ENCODE results near the gene PRADC1.
A peak's percentile ranks its signal among the peaks of the same experiment; 100 is the strongest.

Gene PRADC1

DNA sequence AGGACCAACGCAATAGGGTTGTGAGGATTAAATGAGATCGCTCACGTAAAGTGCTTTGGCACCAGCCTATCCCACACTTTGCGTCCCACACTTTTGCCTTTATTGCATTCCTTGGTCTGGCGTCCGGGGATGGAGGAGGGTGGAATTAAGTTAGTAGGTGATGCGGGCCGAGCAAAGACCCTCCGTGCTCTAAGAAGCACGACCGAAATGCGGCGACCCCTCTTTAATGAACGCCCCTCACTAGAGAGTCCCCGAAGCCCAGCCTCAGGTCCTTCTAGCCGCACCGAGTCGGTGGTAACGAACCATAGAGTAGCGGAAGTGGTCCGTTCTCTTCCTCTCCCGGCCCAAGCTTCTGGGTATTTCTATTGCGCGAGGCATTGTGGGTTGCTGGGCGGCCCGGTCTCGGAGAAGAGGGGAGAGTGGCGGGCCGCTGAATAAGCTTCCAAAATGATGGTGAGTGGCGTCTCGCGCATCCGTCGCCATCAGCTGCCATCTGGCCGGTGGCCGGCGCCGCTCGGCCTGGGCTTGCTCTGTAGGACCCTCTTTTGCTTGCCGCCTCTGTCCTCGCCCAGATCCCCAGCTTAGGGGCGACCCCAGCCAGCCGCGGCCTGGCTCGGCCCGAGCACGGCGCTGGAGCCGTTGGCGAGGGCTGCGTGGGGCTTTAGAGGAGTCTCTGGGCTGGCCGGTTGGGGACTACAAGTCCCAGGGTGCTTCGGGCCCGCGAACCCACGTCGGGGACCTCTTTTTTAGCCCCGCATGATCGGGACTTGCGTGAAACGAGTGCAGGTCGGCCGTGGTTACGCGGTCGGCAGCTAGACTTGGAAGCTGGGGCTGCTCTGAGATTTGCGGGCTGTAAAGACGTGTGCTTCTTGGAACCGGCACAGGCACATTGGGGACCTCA lies 1.1 kb upstream of the PRADC1 start, which contains the start of gene CCT7:
Gene CCT7, plus strand, starts transcription at position 377 of the 901 bp plus-strand sequence. Its CDS starts 71 bp downstream, at position 448.
- DNase-seq, result peak; percentile 98

DNA sequence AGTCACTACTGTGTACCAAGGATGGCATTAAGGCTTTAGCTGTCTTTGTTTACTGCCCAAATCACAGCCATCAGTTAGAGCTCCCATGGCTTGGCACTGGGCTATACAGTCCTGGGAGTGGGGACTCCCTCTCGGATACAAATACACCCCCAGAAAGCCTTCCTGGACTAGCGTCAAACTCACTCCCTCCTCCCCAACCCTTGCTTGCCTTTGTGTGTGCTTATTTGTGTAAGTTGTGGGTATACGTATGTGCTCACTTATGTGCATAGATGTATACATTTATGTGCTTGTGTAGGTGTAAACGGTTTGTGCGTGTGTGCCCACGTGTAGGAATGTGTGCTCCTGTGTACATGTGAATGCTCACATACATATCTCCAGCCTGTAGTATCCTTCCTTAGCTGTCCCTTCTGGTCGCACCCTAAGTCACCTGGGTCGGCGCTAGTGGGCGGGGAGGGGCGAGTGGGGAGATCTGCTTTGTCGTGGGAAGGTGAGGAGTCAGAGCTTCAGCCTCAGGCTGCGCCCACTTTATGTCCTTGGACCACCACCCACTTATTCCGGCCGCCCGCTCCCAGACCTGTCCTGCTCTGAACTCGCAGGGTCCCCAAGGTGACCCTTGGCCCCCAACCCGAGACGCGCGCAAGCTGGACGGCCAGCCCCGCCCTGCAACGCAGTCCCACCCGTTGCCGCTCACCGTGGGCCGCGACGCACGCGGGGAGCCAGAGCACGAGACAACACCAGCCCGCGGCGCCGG lies 461 bp downstream of the PRADC1 start:
- DNase-seq, result peak; percentile 58

DNA sequence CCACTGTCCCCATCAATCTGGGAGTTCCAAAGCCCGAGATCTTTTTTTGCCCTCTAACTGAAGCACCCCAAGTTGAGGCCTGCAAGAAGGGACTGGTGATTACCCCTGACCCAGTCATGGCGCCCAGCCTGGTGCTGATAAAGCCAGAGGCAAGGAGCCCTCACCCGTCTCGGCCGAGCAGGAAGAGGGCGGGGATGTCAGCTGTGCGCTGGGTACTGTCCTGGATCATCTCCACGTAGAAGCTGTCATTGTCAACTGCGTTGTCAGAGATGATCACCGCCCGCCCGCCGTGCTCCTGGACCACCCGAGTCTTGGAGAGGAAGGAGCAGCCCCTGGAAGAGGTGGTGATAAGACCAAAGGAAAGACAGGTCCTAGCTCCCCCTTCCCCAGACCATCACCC lies 4.4 kb downstream of the PRADC1 start:
- DNase-seq, result no peak

DNA sequence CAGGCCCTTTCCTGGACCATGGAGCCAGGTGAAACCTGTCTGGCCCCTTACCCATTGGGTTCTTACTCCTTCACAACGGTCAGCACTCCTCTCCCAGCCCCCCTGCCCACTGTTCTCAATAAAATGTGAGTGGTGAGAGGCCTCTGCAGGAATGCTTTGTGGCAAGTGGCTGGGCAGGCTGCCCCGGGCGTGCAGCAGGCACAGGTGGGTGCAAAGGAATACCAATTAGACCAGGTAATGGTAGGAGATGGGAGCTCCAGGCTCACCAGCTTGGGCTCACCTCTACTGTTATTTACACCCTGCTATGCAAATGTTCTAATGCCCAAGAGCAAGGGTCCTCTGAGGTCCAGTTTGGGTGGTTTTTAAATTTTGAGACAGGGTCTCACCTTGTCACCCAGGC lies 6.0 kb downstream of the PRADC1 start:
- DNase-seq, result no peak

DNA sequence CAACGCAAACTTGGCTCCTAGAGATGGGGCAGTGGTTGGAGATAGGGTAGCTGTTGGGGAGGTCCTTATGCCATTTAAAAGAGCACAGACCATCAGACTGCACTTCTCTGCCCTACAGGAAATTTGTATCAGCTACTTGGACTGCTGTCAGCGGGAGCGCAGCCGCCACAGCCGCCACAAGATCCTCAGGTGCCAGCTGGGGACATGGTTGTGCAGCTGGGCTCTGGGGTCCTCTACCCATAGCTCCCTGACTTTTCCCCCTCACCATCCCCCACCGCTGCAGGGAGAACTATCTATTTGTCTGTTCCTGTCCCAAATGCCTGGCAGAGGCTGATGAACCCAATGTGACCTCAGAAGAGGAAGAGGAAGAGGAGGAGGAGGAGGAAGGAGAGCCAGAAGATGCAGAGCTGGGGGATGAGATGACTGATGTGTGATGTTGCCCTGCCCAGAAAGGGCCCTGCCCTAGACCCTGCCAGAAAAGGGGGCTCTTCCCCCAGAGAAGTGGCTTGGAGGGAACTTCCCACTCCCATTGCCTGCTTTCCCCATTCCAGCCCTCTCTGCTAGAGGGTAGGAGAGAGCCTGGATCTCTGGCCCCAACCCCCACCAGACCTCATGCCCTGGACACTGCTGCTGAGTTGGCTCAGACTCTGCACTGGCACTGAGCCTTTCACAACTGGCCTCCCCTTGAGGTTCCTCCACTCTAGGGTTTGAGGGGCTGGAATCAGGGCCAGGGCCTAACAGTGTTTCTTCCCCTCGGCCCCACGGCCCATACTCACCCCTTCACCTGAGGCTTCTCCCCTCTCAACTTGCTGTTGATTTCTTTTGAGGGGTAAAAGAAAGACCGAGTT lies 7.3 kb downstream of the PRADC1 start:
- no peak for DNase-seq

DNA sequence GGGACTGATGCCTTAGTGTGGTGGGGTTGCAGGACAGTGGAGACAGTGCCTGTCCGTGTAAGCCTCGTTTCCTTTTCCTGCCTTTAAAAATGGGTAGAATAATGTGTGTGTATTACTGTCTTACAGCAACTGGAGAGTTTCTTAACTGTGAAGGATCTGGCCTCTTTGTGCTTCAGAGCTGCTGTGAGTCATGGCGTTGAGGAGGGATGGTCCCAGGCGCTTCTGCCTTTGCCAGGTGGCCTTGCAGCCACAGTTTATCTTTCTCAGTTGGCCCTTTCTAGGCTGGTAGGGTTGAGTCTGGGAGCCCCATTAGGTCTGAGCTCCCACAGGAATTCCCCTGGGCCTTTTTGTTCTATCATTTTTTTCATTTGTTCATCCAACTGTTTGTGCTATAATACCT lies 9.2 kb downstream of the PRADC1 start:
- DNase-seq, result no peak

DNA sequence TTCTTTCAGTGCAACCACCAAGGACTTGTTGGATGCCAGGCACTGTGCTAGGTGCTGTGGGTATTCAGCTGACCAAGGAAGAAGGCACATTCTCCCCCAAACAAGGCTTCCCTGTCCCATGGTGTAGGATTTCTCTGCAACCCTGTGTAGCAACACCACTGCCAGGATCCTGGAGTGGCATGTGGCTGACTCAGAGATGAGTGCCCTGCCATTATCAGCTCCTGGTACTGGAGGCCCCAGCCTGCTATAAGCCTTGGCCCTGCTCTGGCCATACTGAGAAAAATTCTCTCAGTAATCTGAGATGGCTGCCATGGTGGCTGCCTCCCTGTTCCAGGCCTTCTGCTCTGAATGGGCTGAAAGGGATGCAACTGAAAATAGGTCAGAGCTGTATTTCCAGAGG lies 14.7 kb downstream of the PRADC1 start:
- no peak for DNase-seq

DNA sequence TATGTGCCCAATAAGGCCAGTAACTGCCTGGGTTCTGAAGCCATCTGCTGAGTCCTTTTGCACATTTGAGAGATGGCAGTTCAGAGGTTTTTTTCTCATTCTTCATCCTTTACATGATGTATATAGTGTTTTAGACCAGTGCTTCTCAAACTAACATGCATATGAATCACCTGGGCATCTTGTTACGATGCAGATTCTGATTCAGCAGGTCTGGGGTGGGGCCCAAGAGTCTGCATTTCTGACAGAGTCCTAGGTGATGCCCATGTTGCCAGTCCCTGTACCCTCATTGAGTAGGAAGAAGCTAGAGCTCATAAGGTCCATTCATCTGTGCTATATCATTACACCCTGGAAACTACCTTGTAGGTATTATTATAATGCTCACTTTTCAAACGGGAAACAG lies 15.2 kb downstream of the PRADC1 start:
- DNase-seq, result no peak

DNA sequence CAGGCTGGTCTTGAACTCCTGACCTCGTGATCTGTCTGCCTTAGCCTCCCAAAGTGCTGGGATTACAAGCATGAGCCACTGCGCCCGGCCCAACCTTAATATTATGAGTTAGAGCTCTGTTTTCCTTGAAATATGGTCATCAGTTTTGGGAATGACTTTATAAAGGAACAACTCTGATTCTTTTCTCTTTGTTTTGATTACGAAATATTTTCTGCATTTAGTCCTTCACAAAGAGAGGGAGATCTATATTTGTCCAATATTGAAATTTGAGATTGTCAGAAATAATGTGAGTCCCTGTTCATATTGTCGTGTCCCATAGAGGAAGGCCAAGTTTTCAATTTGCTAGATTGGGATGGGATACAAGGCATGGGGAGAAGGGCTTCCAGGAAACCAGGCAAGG lies 15.9 kb downstream of the PRADC1 start:
- no peak for DNase-seq

DNA sequence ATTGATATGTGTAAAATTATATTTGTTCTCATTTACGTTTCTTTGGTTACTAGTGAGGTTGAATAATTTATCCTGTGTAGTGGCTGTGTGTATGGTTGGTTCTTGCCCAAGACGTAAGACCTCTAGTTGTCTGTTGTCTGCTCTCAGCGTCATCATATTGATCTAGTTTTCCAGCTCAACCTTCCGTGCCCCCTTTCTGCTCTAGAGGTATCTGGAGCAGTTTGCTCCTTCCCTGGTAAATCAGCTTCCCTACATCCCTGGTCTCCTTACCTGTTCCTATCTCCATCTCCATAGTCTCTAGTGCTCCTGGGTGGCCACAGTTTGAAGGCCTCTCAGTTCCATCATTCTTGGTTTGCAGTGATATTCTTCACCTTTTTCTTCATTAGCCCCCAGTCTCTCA lies 17.8 kb downstream of the PRADC1 start:
- no peak for DNase-seq

DNA sequence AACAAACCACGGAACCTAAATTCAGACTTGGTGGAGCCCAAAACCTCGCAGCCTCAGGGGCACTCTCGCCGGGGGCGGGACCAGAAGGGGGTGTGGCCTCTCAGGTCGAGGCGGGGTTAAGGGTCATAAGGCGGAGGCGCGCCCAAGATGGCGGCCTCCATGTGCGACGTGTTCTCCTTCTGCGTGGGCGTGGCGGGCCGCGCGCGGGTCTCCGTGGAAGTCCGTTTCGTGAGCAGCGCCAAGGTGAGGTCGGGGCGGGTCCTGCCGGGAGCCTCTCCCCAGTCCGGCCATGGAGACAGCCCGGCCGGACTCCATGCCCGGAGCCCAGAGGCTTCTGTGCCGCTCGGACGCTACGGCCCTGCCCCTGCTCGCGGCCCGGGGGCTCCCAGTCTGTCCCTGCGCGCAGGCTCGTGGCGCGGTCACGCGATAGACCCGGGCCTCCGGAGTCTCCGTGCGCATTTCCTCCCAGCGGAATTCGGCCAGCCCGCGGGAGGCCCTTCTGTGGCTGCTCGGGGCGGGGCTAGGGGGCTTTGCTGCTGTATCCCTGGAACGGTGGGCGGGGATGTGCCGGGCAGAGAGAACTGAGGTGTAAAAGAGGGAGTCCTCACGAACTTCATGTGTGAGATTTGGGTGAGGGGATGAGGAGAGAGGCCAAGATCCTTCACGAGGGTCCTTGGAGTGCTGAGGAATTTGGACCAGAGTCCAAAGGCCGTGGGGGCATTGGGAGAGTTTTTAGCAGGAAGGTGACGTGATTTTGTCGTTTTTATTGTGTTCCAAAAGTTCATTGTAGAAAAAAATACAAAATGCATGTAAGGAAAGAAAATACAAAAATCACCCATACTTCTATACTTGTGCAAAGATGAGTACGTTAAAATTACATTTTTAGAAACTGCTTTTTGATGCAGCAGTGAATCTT lies 18.7 kb downstream of the PRADC1 start, which contains the start of gene SMYD5:
Gene SMYD5, plus strand, starts transcription at position 126 of the 916 bp plus-strand sequence. Its CDS starts 22 bp downstream, at position 148.
- peak; percentile 93 for DNase-seq

DNA sequence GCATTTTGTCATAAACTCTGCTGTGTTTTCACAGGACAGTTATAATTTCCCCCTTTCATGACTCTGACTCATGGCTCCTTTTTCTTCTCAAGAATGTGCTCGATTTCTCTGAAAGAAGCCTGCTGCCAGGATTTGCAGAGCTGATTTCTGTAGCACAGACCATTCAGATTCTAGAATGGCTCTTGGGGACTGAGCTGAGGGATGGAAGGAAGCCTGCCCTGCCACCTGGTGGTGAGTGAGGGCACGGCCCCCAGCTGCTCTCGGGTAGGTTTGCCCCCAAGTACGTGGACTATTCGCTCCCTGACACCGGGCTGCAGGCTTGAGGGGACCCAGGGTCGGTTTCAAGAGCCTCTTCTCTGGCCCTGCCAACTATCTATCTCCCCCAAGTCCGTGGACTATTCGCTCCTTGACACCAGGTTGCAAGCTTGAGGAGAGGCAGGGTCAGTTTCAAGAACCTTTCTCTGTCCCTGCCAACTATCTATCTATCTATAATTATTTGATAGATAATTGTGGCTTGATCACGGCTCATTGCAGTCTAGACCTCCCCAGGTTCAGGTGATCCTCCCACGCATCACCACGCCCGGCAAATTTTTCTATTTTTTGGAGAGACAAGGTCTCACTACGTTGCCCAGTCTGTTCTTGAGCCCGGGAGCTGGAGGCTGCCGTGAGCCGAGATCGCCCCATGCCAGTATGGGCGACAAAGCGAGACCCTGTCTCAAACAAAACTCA lies 20.4 kb downstream of the PRADC1 start:
- peak; percentile 86 for DNase-seq

DNA sequence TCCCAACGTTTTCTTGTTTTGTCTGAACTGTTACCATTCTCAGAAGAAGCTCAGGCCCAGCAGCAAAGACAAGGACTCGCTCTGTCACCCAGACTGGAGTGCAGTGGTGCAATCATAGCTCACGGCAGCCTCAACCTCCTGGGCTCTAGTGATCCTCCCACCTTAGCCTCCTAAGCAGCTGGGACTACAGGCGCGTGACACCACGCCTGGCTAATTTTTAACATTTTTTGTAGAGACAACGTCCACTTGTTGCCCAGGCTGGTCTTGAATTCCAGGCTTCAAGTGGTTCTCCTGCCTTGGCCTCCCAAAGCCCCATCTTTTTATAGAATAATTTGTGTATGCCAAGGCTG lies 21.0 kb downstream of the PRADC1 start:
- DNase-seq, result no peak

DNA sequence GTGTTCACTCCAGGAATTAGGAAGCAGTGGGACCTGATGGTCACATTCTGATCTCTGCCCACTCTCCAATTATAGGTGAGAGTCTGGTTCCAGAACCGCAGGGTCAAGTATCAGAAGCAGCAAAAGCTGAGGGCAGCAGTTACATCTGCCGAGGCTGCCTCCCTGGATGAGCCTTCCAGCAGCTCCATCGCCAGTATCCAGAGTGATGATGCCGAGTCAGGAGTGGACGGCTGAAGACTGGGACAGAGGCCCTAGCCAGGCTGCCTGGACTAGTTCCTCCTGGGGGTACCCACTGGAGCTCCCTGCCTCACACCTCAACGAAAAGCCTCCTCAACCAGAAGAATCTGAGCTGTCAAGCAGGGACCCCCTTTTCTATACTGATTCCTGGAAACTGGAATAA lies 22.3 kb downstream of the PRADC1 start:
- no peak for DNase-seq

DNA sequence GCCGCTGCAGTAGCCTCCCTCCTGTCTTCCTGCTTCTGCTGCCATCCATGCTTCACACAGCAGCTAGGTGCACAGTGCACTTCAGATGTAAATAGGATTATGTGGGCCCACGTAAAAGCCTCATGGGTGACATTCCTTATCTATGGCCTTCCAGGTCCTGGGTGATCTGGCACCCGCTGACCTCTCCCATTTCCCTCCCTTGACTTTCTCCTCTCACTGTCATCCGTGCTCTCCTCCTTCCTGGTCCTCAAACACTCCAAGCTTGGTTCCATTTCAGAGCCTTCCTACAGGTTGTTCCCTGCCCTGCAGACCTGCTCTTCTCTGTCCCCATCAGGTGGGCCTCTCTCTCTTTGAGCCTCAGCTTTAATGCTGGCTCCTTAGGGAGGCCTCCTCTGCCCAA lies 23.0 kb downstream of the PRADC1 start:
- DNase-seq, result peak; percentile 19

DNA sequence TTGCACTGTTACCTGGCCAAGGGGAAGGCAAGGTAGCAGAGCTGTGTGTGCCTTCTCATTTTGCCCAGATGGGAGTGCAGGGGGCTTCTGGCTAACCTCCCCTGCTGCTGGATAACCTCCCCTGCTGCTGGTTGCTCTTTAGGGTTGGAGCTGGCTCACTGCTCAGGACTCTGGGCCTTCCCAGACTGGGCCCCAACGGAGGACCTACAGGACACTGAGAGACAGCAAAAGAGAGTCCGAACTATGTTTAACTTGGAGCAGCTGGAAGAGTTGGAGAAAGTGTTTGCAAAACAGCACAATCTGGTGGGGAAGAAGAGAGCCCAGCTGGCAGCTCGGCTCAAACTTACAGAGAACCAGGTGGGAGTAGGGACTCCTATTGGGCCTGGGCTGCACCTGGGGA lies 24.8 kb downstream of the PRADC1 start:
- no peak for DNase-seq

DNA sequence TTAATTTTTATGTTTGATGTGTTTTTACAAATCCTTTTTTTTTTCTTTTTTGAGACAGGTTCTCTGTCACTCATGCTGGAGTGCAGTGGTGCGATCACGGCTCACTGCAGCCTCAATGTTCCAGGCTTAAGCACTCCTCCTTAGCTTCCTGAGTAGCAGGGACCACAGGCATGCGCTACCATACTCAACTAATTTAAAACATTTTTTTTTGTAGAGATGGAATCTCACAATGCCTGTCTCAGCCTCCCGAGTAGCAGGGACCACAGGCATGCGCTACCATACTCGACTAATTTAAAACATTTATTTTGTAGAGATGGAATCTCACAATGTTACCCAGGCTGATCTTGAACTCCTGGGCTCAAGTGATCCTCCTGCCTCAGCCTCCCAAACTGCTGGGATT lies 27.4 kb downstream of the PRADC1 start:
- DNase-seq, result no peak

DNA sequence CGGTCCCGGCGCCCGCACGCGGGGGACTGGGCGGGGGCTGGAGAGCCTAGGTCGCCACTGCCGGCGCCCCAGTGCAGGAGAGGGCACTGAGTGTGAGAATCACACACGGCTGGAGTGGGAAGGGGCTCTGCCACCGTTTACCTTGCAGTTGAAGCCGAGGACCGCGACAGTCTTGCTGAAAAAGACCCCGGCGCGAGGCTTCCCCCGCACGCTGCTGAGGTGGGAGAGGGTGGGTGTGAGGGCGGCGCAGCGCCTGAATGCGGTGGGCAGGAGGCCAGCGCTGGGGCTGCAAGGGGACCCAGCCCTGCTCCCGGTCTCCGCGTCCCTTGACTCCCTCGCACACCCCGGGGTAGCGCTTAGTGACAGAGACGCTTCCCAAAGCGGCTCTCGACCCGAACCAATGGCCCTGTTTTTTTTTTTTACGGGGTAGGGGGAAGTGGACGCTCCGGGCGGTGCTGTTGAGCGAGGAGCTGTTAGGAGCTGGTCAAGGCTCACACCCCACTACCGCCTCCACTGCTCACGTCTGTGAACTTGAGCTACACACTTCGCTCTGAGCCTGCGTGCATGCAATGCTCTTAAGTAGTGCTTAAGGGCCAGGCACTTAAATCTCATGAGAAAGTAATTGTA lies 29.9 kb downstream of the PRADC1 start:
- DNase-seq, result peak; percentile 79

DNA sequence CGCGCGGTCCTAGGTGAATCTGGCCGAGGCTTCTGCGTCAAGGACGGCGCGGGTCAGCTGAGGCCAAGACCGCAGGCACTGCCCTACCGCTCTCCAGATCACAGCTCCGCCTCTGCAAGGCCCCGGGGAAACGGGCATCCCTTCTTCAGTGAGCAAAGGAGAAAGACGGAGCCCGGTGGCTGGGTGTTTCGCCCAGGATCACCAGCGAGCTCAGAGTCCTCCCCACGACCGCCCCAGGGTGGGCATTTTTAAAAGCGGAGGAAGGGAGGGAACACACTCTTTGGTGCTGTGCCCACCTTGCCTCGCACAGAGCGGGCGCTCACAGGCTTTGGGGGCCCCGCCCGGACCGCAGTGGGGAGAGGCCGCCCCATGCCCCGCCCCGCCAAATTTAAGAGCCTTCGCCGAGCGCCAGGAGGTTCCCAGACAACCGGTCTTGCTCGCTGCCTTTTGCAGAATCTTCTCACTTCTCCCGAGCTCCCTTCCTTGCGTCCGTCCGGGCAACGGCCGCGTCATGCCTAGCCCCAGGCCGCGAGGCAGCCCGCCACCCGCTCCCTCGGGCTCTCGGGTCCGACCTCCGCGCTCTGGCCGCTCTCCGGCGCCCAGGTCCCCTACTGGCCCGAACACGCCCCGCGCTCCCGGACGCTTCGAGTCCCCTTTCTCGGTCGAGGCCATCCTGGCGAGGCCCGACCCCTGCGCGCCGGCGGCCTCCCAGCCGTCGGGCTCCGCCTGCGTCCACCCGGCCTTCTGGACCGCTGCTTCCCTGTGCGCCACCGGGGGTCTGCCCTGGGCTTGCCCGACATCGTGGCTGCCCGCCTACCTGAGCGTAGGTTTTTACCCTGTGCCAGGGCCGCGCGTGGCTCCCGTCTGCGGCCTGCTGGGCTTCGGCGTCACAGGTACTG lies 30.6 kb downstream of the PRADC1 start, which contains the start of gene NOTO:
Gene NOTO, plus strand, starts transcription at position 419 of the 899 bp plus-strand sequence. Its CDS starts 93 bp downstream, at position 512.
- DNase-seq, result peak; percentile 25

Measured in NCI-H82 (cell line).